ENCODE data around the gene ICE2.
A peak's percentile ranks its signal among the peaks of the same experiment; 100 is the strongest.

The ICE2 gene

GRCh38 chr15:60381148-60381788 is 97.7 kb downstream of the ICE2 start:
- Histone ChIP-seq H3K9me3 (ENCODE audit: control insufficient read depth in 1 of 2, low read length in 2 of 2) (no peaks in the 10 kb centered on the region), H3K27me3 (ENCODE audit: control insufficient read depth in 1 of 2, insufficient read depth in 2 of 2, low read length in 2 of 2) (no peaks in the 10 kb centered on the region), H3K4me3 (ENCODE audit: low read depth in 1 of 2, low read length in 2 of 2) (no peak overlapping the region), H3K4me1 (ENCODE audit: control insufficient read depth in 1 of 2, insufficient read depth in 2 of 2, low read length in 2 of 2) (peaks cover 5 to 16% of the 10 kb centered on the region in 2 donors), H3K27ac (ENCODE audit: low read depth, low read length) (no peak overlapping the region), H3K36me3 (ENCODE audit: control insufficient read depth in 1 of 2, insufficient read depth in 2 of 2, low read length in 2 of 2) (peaks cover 53 to 72% of the 10 kb centered on the region in 2 donors), H3K9ac (ENCODE audit: low read depth in 1 of 2, low read length in 2 of 2) (no peak overlapping the region)

GRCh38 chr15:60379525-60380274 is 99.2 kb downstream of the ICE2 start:
- Histone ChIP-seq H3K36me3 (ENCODE audit: control insufficient read depth in 1 of 2, insufficient read depth in 2 of 2, low read length in 2 of 2) (peaks cover 61 to 80% of the 10 kb centered on the region in 2 donors), H3K4me3 (ENCODE audit: low read depth in 1 of 2, low read length in 2 of 2) (peak overlapping the region in 1 of 2 donors; percentile 1), H3K9me3 (ENCODE audit: control insufficient read depth in 1 of 2, low read length in 2 of 2) (no peaks in the 10 kb centered on the region), H3K27ac (ENCODE audit: low read depth, low read length) (no peak overlapping the region), H3K27me3 (ENCODE audit: control insufficient read depth in 1 of 2, insufficient read depth in 2 of 2, low read length in 2 of 2) (no peaks in the 10 kb centered on the region), H3K9ac (ENCODE audit: low read depth in 1 of 2, low read length in 2 of 2) (no peak overlapping the region), H3K4me1 (ENCODE audit: control insufficient read depth in 1 of 2, insufficient read depth in 2 of 2, low read length in 2 of 2) (peaks cover 12 to 26% of the 10 kb centered on the region in 2 donors)

DNA sequence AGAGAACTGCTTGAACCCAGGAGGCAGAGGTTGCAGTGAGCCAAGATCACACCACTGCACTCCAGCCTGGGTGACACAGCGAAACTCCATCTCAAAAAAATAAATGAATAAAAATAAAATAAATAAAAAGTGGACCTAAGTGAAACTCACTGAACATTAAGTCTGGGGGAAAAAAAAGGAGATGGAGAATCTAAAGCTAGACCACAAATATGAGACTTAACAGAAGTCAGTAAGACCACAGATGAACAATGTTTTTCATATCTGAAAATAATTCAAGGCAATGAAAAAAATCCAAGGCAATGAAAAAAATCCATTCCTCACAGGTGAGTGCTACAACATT is 99.8 kb downstream of the ICE2 start:
- Histone ChIP-seq H3K27me3 (ENCODE audit: control insufficient read depth in 1 of 2, insufficient read depth in 2 of 2, low read length in 2 of 2) (no peaks in the 10 kb centered on the region), H3K9ac (ENCODE audit: low read depth in 1 of 2, low read length in 2 of 2) (no peak overlapping the region), H3K36me3 (ENCODE audit: control insufficient read depth in 1 of 2, insufficient read depth in 2 of 2, low read length in 2 of 2) (peaks cover 60 to 80% of the 10 kb centered on the region in 2 donors), H3K9me3 (ENCODE audit: control insufficient read depth in 1 of 2, low read length in 2 of 2) (no peaks in the 10 kb centered on the region), H3K4me3 (ENCODE audit: low read depth in 1 of 2, low read length in 2 of 2) (no peak overlapping the region), H3K27ac (ENCODE audit: low read depth, low read length) (no peak overlapping the region), H3K4me1 (ENCODE audit: control insufficient read depth in 1 of 2, insufficient read depth in 2 of 2, low read length in 2 of 2) (peaks cover 13 to 31% of the 10 kb centered on the region in 2 donors)

DNA sequence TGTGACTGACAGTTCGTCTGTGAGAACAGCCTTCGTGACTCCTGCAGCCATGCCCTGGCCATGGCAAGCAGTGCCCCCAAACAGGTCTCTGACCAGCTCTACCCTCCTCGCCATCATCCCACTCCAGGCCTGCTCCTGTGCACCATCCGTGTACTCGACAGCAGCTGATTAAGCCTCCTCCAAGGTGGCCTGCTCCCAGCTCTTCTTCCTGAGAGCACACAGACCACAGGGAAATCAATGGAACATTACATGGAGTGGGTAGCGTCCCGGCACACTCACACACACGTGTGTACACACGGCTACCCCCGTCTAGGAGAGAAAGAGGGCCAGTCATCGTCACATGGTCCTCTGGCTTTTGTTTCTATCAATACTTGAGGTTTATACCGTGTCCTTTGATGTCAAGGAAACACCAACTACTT is 102.3 kb downstream of the ICE2 start:
- no peak overlapping the region for H3K27ac ChIP-seq (ENCODE audit: low read depth, low read length)
- peaks cover 21 to 46% of the 10 kb centered on the region in 2 donors for H3K4me1 ChIP-seq (ENCODE audit: control insufficient read depth in 1 of 2, insufficient read depth in 2 of 2, low read length in 2 of 2)

GRCh38 chr15:60375306-60375705 is 103.6 kb downstream of the ICE2 start:
- Histone ChIP-seq H3K4me1 (ENCODE audit: control insufficient read depth in 1 of 2, insufficient read depth in 2 of 2, low read length in 2 of 2) (peaks cover 30 to 58% of the 10 kb centered on the region in 2 donors), H3K4me3 (ENCODE audit: low read depth in 1 of 2, low read length in 2 of 2) (no peak overlapping the region), H3K36me3 (ENCODE audit: control insufficient read depth in 1 of 2, insufficient read depth in 2 of 2, low read length in 2 of 2) (peaks cover 50 to 78% of the 10 kb centered on the region in 2 donors), H3K9ac (ENCODE audit: low read depth in 1 of 2, low read length in 2 of 2) (no peak overlapping the region), H3K27me3 (ENCODE audit: control insufficient read depth in 1 of 2, insufficient read depth in 2 of 2, low read length in 2 of 2) (no peaks in the 10 kb centered on the region), H3K9me3 (ENCODE audit: control insufficient read depth in 1 of 2, low read length in 2 of 2) (no peaks in the 10 kb centered on the region), H3K27ac (ENCODE audit: low read depth, low read length) (no peak overlapping the region)

More for the DNA sequence above, 102.3 kb downstream of the ICE2 start:
- Histone ChIP-seq H3K9me3 (ENCODE audit: control insufficient read depth in 1 of 2, low read length in 2 of 2) (no peaks in the 10 kb centered on the region), H3K9ac (ENCODE audit: low read depth in 1 of 2, low read length in 2 of 2) (no peak overlapping the region), H3K36me3 (ENCODE audit: control insufficient read depth in 1 of 2, insufficient read depth in 2 of 2, low read length in 2 of 2) (peaks cover 57 to 73% of the 10 kb centered on the region in 2 donors), H3K27me3 (ENCODE audit: control insufficient read depth in 1 of 2, insufficient read depth in 2 of 2, low read length in 2 of 2) (no peaks in the 10 kb centered on the region), H3K4me3 (ENCODE audit: low read depth in 1 of 2, low read length in 2 of 2) (no peak overlapping the region)

GRCh38 chr15:60374628-60375081 is 104.3 kb downstream of the ICE2 start:
- Histone ChIP-seq H3K36me3 (ENCODE audit: control insufficient read depth in 1 of 2, insufficient read depth in 2 of 2, low read length in 2 of 2) (peaks cover 46 to 78% of the 10 kb centered on the region in 2 donors), H3K27me3 (ENCODE audit: control insufficient read depth in 1 of 2, insufficient read depth in 2 of 2, low read length in 2 of 2) (no peaks in the 10 kb centered on the region), H3K4me1 (ENCODE audit: control insufficient read depth in 1 of 2, insufficient read depth in 2 of 2, low read length in 2 of 2) (peaks cover 25 to 55% of the 10 kb centered on the region in 2 donors), H3K9ac (ENCODE audit: low read depth in 1 of 2, low read length in 2 of 2) (no peak overlapping the region), H3K9me3 (ENCODE audit: control insufficient read depth in 1 of 2, low read length in 2 of 2) (no peaks in the 10 kb centered on the region), H3K4me3 (ENCODE audit: low read depth in 1 of 2, low read length in 2 of 2) (no peak overlapping the region), H3K27ac (ENCODE audit: low read depth, low read length) (no peak overlapping the region)

GRCh38 chr15:60374209-60374608 is 104.7 kb downstream of the ICE2 start:
- no peaks in the 10 kb centered on the region for H3K9me3 ChIP-seq (ENCODE audit: control insufficient read depth in 1 of 2, low read length in 2 of 2)
- H3K9ac ChIP-seq (ENCODE audit: low read depth in 1 of 2, low read length in 2 of 2) = peak overlapping the region in 1 of 2 donors; percentile 8
- no peak overlapping the region for H3K4me3 ChIP-seq (ENCODE audit: low read depth in 1 of 2, low read length in 2 of 2)
- H3K4me1 ChIP-seq (ENCODE audit: control insufficient read depth in 1 of 2, insufficient read depth in 2 of 2, low read length in 2 of 2) = peaks cover 25 to 51% of the 10 kb centered on the region in 2 donors
- H3K27ac ChIP-seq (ENCODE audit: low read depth, low read length) = no peak overlapping the region
- H3K27me3 ChIP-seq (ENCODE audit: control insufficient read depth in 1 of 2, insufficient read depth in 2 of 2, low read length in 2 of 2) = no peaks in the 10 kb centered on the region
- H3K36me3 ChIP-seq (ENCODE audit: control insufficient read depth in 1 of 2, insufficient read depth in 2 of 2, low read length in 2 of 2) = peaks cover 42 to 79% of the 10 kb centered on the region in 2 donors

DNA sequence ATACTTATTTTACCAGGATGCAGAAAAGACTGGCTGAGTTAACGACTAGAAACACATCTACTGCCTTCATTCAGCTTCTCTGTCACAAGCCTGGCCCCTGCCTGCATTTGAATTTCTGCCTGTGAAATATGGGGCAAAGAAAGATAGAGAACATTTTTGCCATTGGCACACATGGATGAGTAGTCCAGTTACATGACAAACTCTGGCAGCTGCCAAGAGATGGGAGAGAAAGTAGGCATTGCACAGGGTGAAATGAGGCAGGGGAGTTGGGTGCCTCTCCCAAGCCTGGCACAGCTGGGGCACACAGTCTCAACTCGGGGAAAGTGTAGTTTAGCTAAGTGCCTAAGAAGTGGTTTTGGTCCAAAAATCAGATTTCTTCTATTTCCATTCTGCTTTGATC is 105.2 kb downstream of the ICE2 start:
- H3K9ac ChIP-seq (ENCODE audit: low read depth in 1 of 2, low read length in 2 of 2) = no peak overlapping the region
- no peak overlapping the region for H3K27ac ChIP-seq (ENCODE audit: low read depth, low read length)
- H3K27me3 ChIP-seq (ENCODE audit: control insufficient read depth in 1 of 2, insufficient read depth in 2 of 2, low read length in 2 of 2) = no peaks in the 10 kb centered on the region
- peaks cover 44 to 82% of the 10 kb centered on the region in 2 donors for H3K36me3 ChIP-seq (ENCODE audit: control insufficient read depth in 1 of 2, insufficient read depth in 2 of 2, low read length in 2 of 2)
- H3K4me3 ChIP-seq (ENCODE audit: low read depth in 1 of 2, low read length in 2 of 2) = no peak overlapping the region
- H3K4me1 ChIP-seq (ENCODE audit: control insufficient read depth in 1 of 2, insufficient read depth in 2 of 2, low read length in 2 of 2) = peaks cover 25 to 50% of the 10 kb centered on the region in 2 donors
- H3K9me3 ChIP-seq (ENCODE audit: control insufficient read depth in 1 of 2, low read length in 2 of 2) = no peaks in the 10 kb centered on the region

DNA sequence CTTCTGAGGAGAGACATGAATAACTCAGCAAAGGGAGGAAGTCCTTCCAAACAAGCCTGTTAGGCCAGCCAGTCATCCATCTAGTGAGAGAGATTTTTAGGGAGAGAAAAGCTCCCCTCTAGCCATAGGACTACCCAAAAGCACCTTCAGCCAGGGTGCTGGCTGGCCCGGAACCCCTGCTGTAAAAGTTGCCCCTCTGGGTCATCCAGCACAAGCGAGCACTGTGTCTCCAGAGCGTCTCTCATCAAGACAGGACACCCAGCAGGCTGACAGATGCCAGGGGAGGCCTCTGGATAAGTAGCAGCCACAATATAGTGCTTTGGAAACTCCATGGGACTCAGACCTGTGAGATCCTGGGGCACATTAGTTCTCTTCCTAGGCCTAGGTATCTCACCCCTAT is 105.6 kb downstream of the ICE2 start:
- H3K27ac ChIP-seq (ENCODE audit: low read depth, low read length) = no peak overlapping the region
- H3K4me3 ChIP-seq (ENCODE audit: low read depth in 1 of 2, low read length in 2 of 2) = no peak overlapping the region
- no peaks in the 10 kb centered on the region for H3K9me3 ChIP-seq (ENCODE audit: control insufficient read depth in 1 of 2, low read length in 2 of 2)
- no peak overlapping the region for H3K9ac ChIP-seq (ENCODE audit: low read depth in 1 of 2, low read length in 2 of 2)
- H3K36me3 ChIP-seq (ENCODE audit: control insufficient read depth in 1 of 2, insufficient read depth in 2 of 2, low read length in 2 of 2) = peaks cover 45 to 84% of the 10 kb centered on the region in 2 donors
- H3K27me3 ChIP-seq (ENCODE audit: control insufficient read depth in 1 of 2, insufficient read depth in 2 of 2, low read length in 2 of 2) = no peaks in the 10 kb centered on the region
- peaks cover 25 to 50% of the 10 kb centered on the region in 2 donors for H3K4me1 ChIP-seq (ENCODE audit: control insufficient read depth in 1 of 2, insufficient read depth in 2 of 2, low read length in 2 of 2)

DNA sequence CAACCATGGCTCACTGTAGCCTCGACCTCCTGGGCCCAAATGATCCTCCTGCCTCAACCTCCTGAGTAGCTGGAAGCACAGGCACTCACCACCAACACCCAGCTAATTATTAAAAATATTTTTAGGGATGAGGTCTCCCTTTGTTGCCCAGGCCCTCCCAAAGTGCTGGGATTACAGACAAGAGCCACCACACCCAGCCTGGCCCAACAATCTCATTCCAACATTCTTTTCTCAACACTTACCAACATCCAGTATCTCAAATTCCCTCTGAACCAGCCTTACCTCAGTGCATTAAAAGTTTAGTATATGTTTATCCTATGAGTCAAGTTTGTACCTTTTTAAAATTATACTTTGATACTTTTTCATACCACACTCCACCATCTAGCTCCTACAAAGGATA is 106.2 kb downstream of the ICE2 start:
- no peaks in the 10 kb centered on the region for H3K27me3 ChIP-seq (ENCODE audit: control insufficient read depth in 1 of 2, insufficient read depth in 2 of 2, low read length in 2 of 2)
- H3K9me3 ChIP-seq (ENCODE audit: control insufficient read depth in 1 of 2, low read length in 2 of 2) = no peaks in the 10 kb centered on the region
- H3K36me3 ChIP-seq (ENCODE audit: control insufficient read depth in 1 of 2, insufficient read depth in 2 of 2, low read length in 2 of 2) = peaks cover 42 to 80% of the 10 kb centered on the region in 2 donors
- no peak overlapping the region for H3K9ac ChIP-seq (ENCODE audit: low read depth in 1 of 2, low read length in 2 of 2)
- no peak overlapping the region for H3K27ac ChIP-seq (ENCODE audit: low read depth, low read length)
- peaks cover 25 to 50% of the 10 kb centered on the region in 2 donors for H3K4me1 ChIP-seq (ENCODE audit: control insufficient read depth in 1 of 2, insufficient read depth in 2 of 2, low read length in 2 of 2)
- H3K4me3 ChIP-seq (ENCODE audit: low read depth in 1 of 2, low read length in 2 of 2) = no peak overlapping the region
